Right ventricle myocardium inferior (tissue), 1 donor: ENCODE measurements around the gene QTRT2. TPM values are rescaled to one million over a fixed set of nuclear protein-coding genes. Genes with fewer than 3 reads are reported as not detected.

ENCODE experiments used
- ATAC-seq: fragments of 200-7000 bp; cut with Tn5 transposase; one replicate; pipeline ENCODE4 v1.9.1; 2020; ENCODE audit warnings: mild to moderate bottlenecking, moderate library complexity
- DNase-seq: peaks from one replicate; pipeline ENCODE4 v3.0.0; 2021; ENCODE audit errors: missing footprints
- intact Hi-C: fragments of 100-400 bp; cut with DNase I; formaldehyde crosslinking; loops from one replicate; pipeline ENCODE4 v1.11.0; 2022
- total RNA-seq: library from RNA; stranded (reverse); fragmentation: NEBNext Ultra II Directional; extraction: Animal tissue kit (Norgen Biotek cat#: 25700); gene quantifications from one replicate; pipeline ENCODE4 v1.2.1, GENCODE V29; 2021
- donor health status: DM: no; HTN: yes; CAD: no; lungs with severe emphysema.

Gene QTRT2
- total RNA-seq, 1 donor from 2014 or later, result 4.3 TPM

- intact Hi-C loops, result no loop called here
- ATAC-seq (no peak), DNase-seq (no peak)
These were observed 54.7 kb downstream of the QTRT2 start for GRCh38 chr3:114111060-114111770.

GRCh38 chr3:114112696-114113095 is 56.2 kb downstream of the QTRT2 start:
- DNase-seq (no peak), ATAC-seq (no peak)
- intact Hi-C loops, result no loop called here

- DNase-seq, result no peak
- no peak for ATAC-seq
- intact Hi-C loops, result no loop called here
These were observed 58.2 kb downstream of the QTRT2 start for GRCh38 chr3:114114719-114115118.

- no peak for DNase-seq
- intact Hi-C loops, result no loop called here
- no peak for ATAC-seq
These were observed 58.6 kb downstream of the QTRT2 start for GRCh38 chr3:114115143-114115542.

GRCh38 chr3:114119776-114120175 is 63.2 kb downstream of the QTRT2 start:
- intact Hi-C loops, result no loop called here
- ATAC-seq, result no peak

GRCh38 chr3:114120211-114120610 is 63.7 kb downstream of the QTRT2 start:
- no peak for ATAC-seq
- intact Hi-C loops, result no loop called here
- DNase-seq, result no peak

More at GRCh38 chr3:114119776-114120175, 63.2 kb downstream of the QTRT2 start:
- no peak for DNase-seq

- peak; percentile 44 for ATAC-seq
- DNase-seq, result no peak
- intact Hi-C loops, result no loop called here
These were observed 65.6 kb downstream of the QTRT2 start for GRCh38 chr3:114122027-114122709.

GRCh38 chr3:114126461-114126860 is 69.9 kb downstream of the QTRT2 start:
- ATAC-seq, result no peak
- intact Hi-C loops, result no loop called here
- DNase-seq, result no peak

- ATAC-seq (no peak), DNase-seq (no peak)
- intact Hi-C loops, result no loop called here
These were observed 71.0 kb downstream of the QTRT2 start for GRCh38 chr3:114127517-114127916.

- intact Hi-C loops, result no loop called here
- DNase-seq (no peak), ATAC-seq (no peak)
These were observed 71.7 kb downstream of the QTRT2 start for GRCh38 chr3:114128231-114128630.

- no peak for ATAC-seq
- intact Hi-C loops, result no loop called here
- no peak for DNase-seq
These were observed 72.3 kb downstream of the QTRT2 start for GRCh38 chr3:114128826-114129225.

GRCh38 chr3:114132500-114132899 is 76.0 kb downstream of the QTRT2 start:
- ATAC-seq (no peak), DNase-seq (no peak)
- intact Hi-C loops, result no loop called here

GRCh38 chr3:114133947-114134346 is 77.4 kb downstream of the QTRT2 start:
- ATAC-seq, result no peak
- no peak for DNase-seq

More at GRCh38 chr3:114133947-114134346, 77.4 kb downstream of the QTRT2 start:
- intact Hi-C loops, result no loop called here

Other genes with a start within 250 kb of the QTRT2 start
- gene GRAMD1C, start 217.9 kb upstream of the QTRT2 start, total RNA-seq, result 2.4 TPM
- gene ZDHHC23, start 108.7 kb upstream of the QTRT2 start, total RNA-seq, result 4.4 TPM
- gene CCDC191, start 211 bp upstream of the QTRT2 start, total RNA-seq, result 0.78 TPM
- gene DRD3, start 122.3 kb downstream of the QTRT2 start, total RNA-seq, result not detected
- not detected for gene ZNF80, start 180.8 kb downstream of the QTRT2 start, total RNA-seq
- not detected for gene TIGIT, start 237.3 kb downstream of the QTRT2 start, total RNA-seq